ENCODE measurements around the gene MRC2. TPM values are rescaled to one million over a fixed set of nuclear protein-coding genes. Genes with fewer than 3 reads are reported as not detected.

The MRC2 gene
- total and polyA plus RNA-seq, 9 of the 15 experiments (the other 6 are each of a cell fraction or from before 2014, with no cell fraction given) = 0.28 to 11.5 (median 6.6) TPM

GRCh38 chr17:62681061-62681938, 53.8 kb downstream of the MRC2 start (continued):
- TF ChIP-seq ZNF311 (CRISPR knock-in tag; IDR thresholded peaks at IDR 0.05) (no peak), PRDM10 (IDR thresholded peaks at IDR 0.05; ENCODE audit: partially characterized antibody) (no peak), SP1 (CRISPR knock-in tag; IDR thresholded peaks at IDR 0.05) (peak; percentile 73), TAF7 (tag; IDR thresholded peaks at IDR 0.05) (no peak), CXXC5 (CRISPR knock-in tag; IDR thresholded peaks at IDR 0.05) (peak; percentile 63), POU5F1 (IDR thresholded peaks at IDR 0.05; ENCODE audit: borderline replicate concordance, low read depth, low read length, partially characterized antibody) (no peak), KDM1A (IDR thresholded peaks at IDR 0.05) (peak; percentile 31 to 50), ZNF444 (CRISPR knock-in tag; IDR thresholded peaks at IDR 0.05) (no peak), ZNF274 (IDR thresholded peaks at IDR 0.05; ENCODE audit: borderline replicate concordance, low read depth, low read length) (no peak), PCBP2 (IDR thresholded peaks at IDR 0.05; ENCODE audit: low read depth, low read length, poor library complexity, severe bottlenecking) (no peak), MEIS2 (IDR thresholded peaks at IDR 0.05; ENCODE audit: partially characterized antibody) (peak; percentile 70), DDX20 (tag; IDR thresholded peaks at IDR 0.05; ENCODE audit: low read depth) (no peak), MYC (IDR thresholded peaks at IDR 0.05; ENCODE audit: low read depth, low read length) (0 out of 2 replicates have a peak, but pooled peaks have one; percentile 12), MYC (CRISPR knock-in tag; IDR thresholded peaks at IDR 0.05; ENCODE audit: borderline replicate concordance, low read depth) (no peak), ZNF212 (CRISPR knock-in tag; IDR thresholded peaks at IDR 0.05) (no peak), NFXL1 (CRISPR knock-in tag; IDR thresholded peaks at IDR 0.05) (no peak), HLTF (IDR thresholded peaks at IDR 0.05) (no peak)
- TF ChIP-seq, protein P1, sequence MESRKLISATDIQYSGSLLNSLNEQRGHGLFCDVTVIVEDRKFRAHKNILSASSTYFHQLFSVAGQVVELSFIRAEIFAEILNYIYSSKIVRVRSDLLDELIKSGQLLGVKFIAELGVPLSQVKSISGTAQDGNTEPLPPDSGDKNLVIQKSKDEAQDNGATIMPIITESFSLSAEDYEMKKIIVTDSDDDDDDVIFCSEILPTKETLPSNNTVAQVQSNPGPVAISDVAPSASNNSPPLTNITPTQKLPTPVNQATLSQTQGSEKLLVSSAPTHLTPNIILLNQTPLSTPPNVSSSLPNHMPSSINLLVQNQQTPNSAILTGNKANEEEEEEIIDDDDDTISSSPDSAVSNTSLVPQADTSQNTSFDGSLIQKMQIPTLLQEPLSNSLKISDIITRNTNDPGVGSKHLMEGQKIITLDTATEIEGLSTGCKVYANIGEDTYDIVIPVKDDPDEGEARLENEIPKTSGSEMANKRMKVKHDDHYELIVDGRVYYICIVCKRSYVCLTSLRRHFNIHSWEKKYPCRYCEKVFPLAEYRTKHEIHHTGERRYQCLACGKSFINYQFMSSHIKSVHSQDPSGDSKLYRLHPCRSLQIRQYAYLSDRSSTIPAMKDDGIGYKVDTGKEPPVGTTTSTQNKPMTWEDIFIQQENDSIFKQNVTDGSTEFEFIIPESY (CRISPR knock-in tag; IDR thresholded peaks at IDR 0.05) = peak; percentile 47; the same call in 1 of the 2 replicates
- TF ChIP-seq, protein P2, sequence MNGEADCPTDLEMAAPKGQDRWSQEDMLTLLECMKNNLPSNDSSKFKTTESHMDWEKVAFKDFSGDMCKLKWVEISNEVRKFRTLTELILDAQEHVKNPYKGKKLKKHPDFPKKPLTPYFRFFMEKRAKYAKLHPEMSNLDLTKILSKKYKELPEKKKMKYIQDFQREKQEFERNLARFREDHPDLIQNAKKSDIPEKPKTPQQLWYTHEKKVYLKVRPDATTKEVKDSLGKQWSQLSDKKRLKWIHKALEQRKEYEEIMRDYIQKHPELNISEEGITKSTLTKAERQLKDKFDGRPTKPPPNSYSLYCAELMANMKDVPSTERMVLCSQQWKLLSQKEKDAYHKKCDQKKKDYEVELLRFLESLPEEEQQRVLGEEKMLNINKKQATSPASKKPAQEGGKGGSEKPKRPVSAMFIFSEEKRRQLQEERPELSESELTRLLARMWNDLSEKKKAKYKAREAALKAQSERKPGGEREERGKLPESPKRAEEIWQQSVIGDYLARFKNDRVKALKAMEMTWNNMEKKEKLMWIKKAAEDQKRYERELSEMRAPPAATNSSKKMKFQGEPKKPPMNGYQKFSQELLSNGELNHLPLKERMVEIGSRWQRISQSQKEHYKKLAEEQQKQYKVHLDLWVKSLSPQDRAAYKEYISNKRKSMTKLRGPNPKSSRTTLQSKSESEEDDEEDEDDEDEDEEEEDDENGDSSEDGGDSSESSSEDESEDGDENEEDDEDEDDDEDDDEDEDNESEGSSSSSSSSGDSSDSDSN (IDR thresholded peaks at IDR 0.05; ENCODE audit: borderline replicate concordance in 1 of 2, low read depth in 2 of 2, low read length in 2 of 2) = peak; percentile 64 to 87; a peak in 3 of 4 replicates

All from K562 (cell line).